GM12878 (cell line): ENCODE data around the gene CEP131. TPM values are rescaled to one million over a fixed set of nuclear protein-coding genes. Genes with fewer than 3 reads are reported as not detected.

Experiments
- ATAC-seq: fragments of 200-7000 bp; cut with Tn5 transposase; 3 replicates; pipeline ENCODE4 v1.9.1; 2020; ENCODE audit warnings: mild to moderate bottlenecking, moderate library complexity
- BruUV-seq: library from RNA; stranded (reverse); fragments of 400-500 nt; replicated peaks from 2 replicates; lab custom pipeline; 2021; lab: Mats Ljungman, UMichigan
- CTCF ChIA-PET: fragments of 300-600 bp; sonication (Branson Sonifier 250); formaldehyde crosslinking; extraction: SDS; loops from one replicate; lab custom pipeline; 2021; ENCODE audit warnings: inconsistent platforms; lab: Yijun Ruan, JAX
- POLR2A ChIA-PET: fragments of 350-600 bp; formaldehyde crosslinking; extraction: SDS; loops from one replicate; lab custom pipeline; 2021; ENCODE audit warnings: inconsistent platforms; lab: Charles Lee
- RAD21 ChIA-PET: fragments of 300-600 bp; sonication (Branson Sonifier 250); formaldehyde crosslinking; loops from one replicate; lab custom pipeline; 2023; ENCODE audit warnings: antibody characterized with exemption; ENCODE audit not compliant: unreplicated experiment; lab: Charles Lee
- SMC1A ChIA-PET: fragments of 300-600 bp; sonication (Branson Sonifier 250); formaldehyde crosslinking; loops from one replicate; lab custom pipeline; 2023; ENCODE audit not compliant: unreplicated experiment, uncharacterized antibody; lab: Charles Lee
- DNase-seq: peaks from one replicate; pipeline ENCODE4 v3.0.0-alpha.2; 2011; ENCODE audit warnings: low read depth, low spot score
- FAIRE-seq: peaks from 3 replicates; lab custom pipeline; 2011; peaks lifted over from hg19 to GRCh38; lab: Jason Lieb, UNC
- H2AFZ ChIP-seq: 2 replicates; pipeline ENCODE4 v1.6.0; 2011; ENCODE audit warnings: low read depth, low read length, control low read depth; ENCODE audit not compliant: control insufficient read depth
- H3K27ac ChIP-seq: 2 replicates; pipeline ENCODE4 v1.5.1; 2011; ENCODE audit warnings: control low read depth; ENCODE audit not compliant: control insufficient read depth, insufficient read depth
- H3K27me3 ChIP-seq, 2 experiments: replicated peaks in 1 of 2; 2 replicates each; pipeline versions ENCODE4 v1.6.0 to v1.6.1; 2011; ENCODE audit warnings: low read length in 1 of 2; ENCODE audit not compliant: control insufficient read depth in 2 of 2, insufficient read depth in 2 of 2
- H3K36me3 ChIP-seq, 2 experiments: 2 replicates each; pipeline ENCODE4 v1.5.1; 2011; ENCODE audit warnings: low read length in 1 of 2; ENCODE audit not compliant: control insufficient read depth in 2 of 2, insufficient read depth in 2 of 2
- H3K4me1 ChIP-seq: 2 replicates; pipeline ENCODE4 v1.6.1; 2011; ENCODE audit warnings: mild to moderate bottlenecking, low read length, moderate library complexity, mixed read lengths; ENCODE audit not compliant: control insufficient read depth, insufficient read depth
- H3K4me2 ChIP-seq: 2 replicates; pipeline ENCODE4 v1.6.0; 2011; ENCODE audit warnings: control low read depth; ENCODE audit not compliant: control insufficient read depth, insufficient read depth
- H3K4me3 ChIP-seq: fragments of 200-600 bp; sonication (generic); 2 replicates; pipeline ENCODE4 v1.5.1; 2016
- H3K79me2 ChIP-seq: 2 replicates; pipeline ENCODE4 v1.6.0; 2011; ENCODE audit warnings: low read length; ENCODE audit not compliant: control insufficient read depth, insufficient read depth
- H3K9ac ChIP-seq: 2 replicates; pipeline ENCODE4 v1.8.0; 2011; ENCODE audit warnings: low read length, control low read depth, mixed read lengths; ENCODE audit not compliant: control insufficient read depth, insufficient read depth
- H3K9me3 ChIP-seq: replicated peaks from 3 replicates; pipeline ENCODE4 v1.5.1; 2011; ENCODE audit warnings: mild to moderate bottlenecking, low read length; ENCODE audit not compliant: control insufficient read depth, insufficient read depth
- H4K20me1 ChIP-seq: 2 replicates; pipeline ENCODE4 v1.6.0; 2011; ENCODE audit not compliant: control insufficient read depth, insufficient read depth
- CBX3 ChIP-seq: fragments of 200-600 bp; sonication (generic); IDR thresholded peaks from 2 replicates; pipeline ENCODE4 v1.6.1; 2016; ENCODE audit warnings: low read depth, borderline replicate concordance
- EED ChIP-seq: sonication (generic); IDR thresholded peaks from 2 replicates; pipeline ENCODE4 v1.6.1; 2016; ENCODE audit warnings: antibody characterized with exemption, low read depth
- EGR1 ChIP-seq, 2 experiments: IDR thresholded peaks; 1 replicate in 1 of 2; 2 replicates in 1 of 2; pipeline ENCODE4 v1.6.1; 2011 to 2012; ENCODE audit warnings: low read depth in 2 of 2, low read length in 2 of 2, borderline replicate concordance in 1 of 2, mild to moderate bottlenecking in 1 of 2, moderate library complexity in 1 of 2
- JUNB ChIP-seq: IDR thresholded peaks from 2 replicates; pipeline ENCODE4 v1.6.1; 2016; ENCODE audit warnings: antibody characterized with exemption, mild to moderate bottlenecking
- MTA2 ChIP-seq: fragments of 450-650 bp; IDR thresholded peaks from 2 replicates; pipeline ENCODE4 v1.6.1; 2016; ENCODE audit warnings: low read depth, mild to moderate bottlenecking, moderate library complexity
- MYC ChIP-seq: IDR thresholded peaks from 2 replicates; pipeline ENCODE4 v1.6.1; 2011; ENCODE audit warnings: mild to moderate bottlenecking, low read length, moderate library complexity, inconsistent platforms; ENCODE audit not compliant: insufficient read depth, insufficient replicate concordance, insufficient read length, severe bottlenecking
- PAX5 ChIP-seq: IDR thresholded peaks from 2 replicates; pipeline ENCODE4 v1.6.1; 2011; ENCODE audit warnings: low read depth, low read length, borderline replicate concordance
- RBBP5 ChIP-seq: fragments of 200-600 bp; sonication (generic); conservative IDR thresholded peaks from 2 replicates; pipeline ENCODE4 v1.6.1; 2016
- SMAD5 ChIP-seq: IDR thresholded peaks from 2 replicates; pipeline ENCODE4 v1.6.1; 2016; ENCODE audit warnings: antibody characterized with exemption, low read depth
- SRF ChIP-seq, 2 experiments: IDR thresholded peaks; 2 replicates each; pipeline ENCODE4 v1.6.1; 2011; ENCODE audit warnings: low read depth in 2 of 2, low read length in 2 of 2, mild to moderate bottlenecking in 1 of 2, moderate library complexity in 1 of 2
- ZNF207 ChIP-seq: fragments of 450-650 bp; IDR thresholded peaks from 2 replicates; pipeline ENCODE4 v1.6.1; 2014; ENCODE audit warnings: antibody characterized with exemption, mild to moderate bottlenecking, borderline replicate concordance
- ZNF274 ChIP-seq: IDR thresholded peaks from one replicate; pipeline ENCODE4 v1.8.0; 2011; ENCODE audit not compliant: insufficient read length, insufficient read depth
- WGBS: methylation state at CpG from one replicate; pipeline ENCODE4 v1.1.6; 2016; ENCODE audit warnings: low lambda C conversion rate; ENCODE audit not compliant: insufficient replicate concordance, insufficient coverage; ENCODE audit errors: missing lambda C conversion rate; 5-methylcytosine and 5-hydroxymethylcytosine counted together
- in situ Hi-C: fragments of 300-500 bp; cut with MboI; formaldehyde crosslinking; loops from 9 replicates; pipeline ENCODE4 v1.14.3; 2018; ENCODE audit warnings: mixed read lengths
- intact Hi-C: fragments of 100-400 bp; cut with micrococcal nuclease; formaldehyde crosslinking; loops from one replicate; pipeline ENCODE4 v1.14.2; 2022; ENCODE audit not compliant: unreplicated experiment
- polyA plus RNA-seq, 11 experiments: library from polyadenylated mRNA; depleted of rRNA in 4 of 11; unstranded in 6 of 11; stranded (reverse) in 5 of 11; fragments of >200 nt; fragmentation: Nextera tagmentation in 4 of 11; fragmentation: Illumina TruSeq in 1 of 11; extraction: Ambion mirVana in 4 of 11; extraction: Trizol in 1 of 11; gene quantifications; 1 replicate in 1 of 11; 2 replicates in 10 of 11; pipeline versions ENCODE4 v1.2.1 to v1.2.3, GENCODE V29; 2011 to 2016; ENCODE audit warnings: inconsistent platforms in 2 of 11, missing spikeins in 2 of 11, low read depth in 1 of 11
- total RNA-seq, 4 experiments: library from RNA; depleted of rRNA in 3 of 4; stranded (reverse); fragments of >200 nt in 3 of 4; fragmentation: Illumina TruSeq in 1 of 4; extraction: Trizol in 1 of 4; gene quantifications; 2 replicates each; pipeline versions ENCODE4 v1.2.1 to v1.2.3, GENCODE V29; 2013 to 2021
- TF ChIP-seq, protein P1 (sequence below): IDR thresholded peaks from 2 replicates; pipeline ENCODE4 v1.6.1; 2011; ENCODE audit warnings: mild to moderate bottlenecking, low read depth, low read length, moderate library complexity; ENCODE audit not compliant: insufficient replicate concordance
- TF ChIP-seq, protein P2 (sequence below): fragments of 450-650 bp; IDR thresholded peaks from 2 replicates; pipeline ENCODE4 v1.6.1; 2018; ENCODE audit warnings: borderline replicate concordance, mild to moderate bottlenecking; ENCODE audit not compliant: partially characterized antibody
- TF ChIP-seq, protein P3 (sequence below): IDR thresholded peaks from 2 replicates; pipeline ENCODE4 v1.6.1; 2011; ENCODE audit warnings: borderline replicate concordance, low read depth, mild to moderate bottlenecking, moderate library complexity, low read length; ENCODE audit not compliant: insufficient read depth, poor library complexity, severe bottlenecking

Gene CEP131
- total and polyA plus RNA-seq, 10 of the 15 experiments (the other 5 are each of a cell fraction or from before 2014, with no cell fraction given): 0.05 to 17.3 (median 6.7) TPM

DNA sequence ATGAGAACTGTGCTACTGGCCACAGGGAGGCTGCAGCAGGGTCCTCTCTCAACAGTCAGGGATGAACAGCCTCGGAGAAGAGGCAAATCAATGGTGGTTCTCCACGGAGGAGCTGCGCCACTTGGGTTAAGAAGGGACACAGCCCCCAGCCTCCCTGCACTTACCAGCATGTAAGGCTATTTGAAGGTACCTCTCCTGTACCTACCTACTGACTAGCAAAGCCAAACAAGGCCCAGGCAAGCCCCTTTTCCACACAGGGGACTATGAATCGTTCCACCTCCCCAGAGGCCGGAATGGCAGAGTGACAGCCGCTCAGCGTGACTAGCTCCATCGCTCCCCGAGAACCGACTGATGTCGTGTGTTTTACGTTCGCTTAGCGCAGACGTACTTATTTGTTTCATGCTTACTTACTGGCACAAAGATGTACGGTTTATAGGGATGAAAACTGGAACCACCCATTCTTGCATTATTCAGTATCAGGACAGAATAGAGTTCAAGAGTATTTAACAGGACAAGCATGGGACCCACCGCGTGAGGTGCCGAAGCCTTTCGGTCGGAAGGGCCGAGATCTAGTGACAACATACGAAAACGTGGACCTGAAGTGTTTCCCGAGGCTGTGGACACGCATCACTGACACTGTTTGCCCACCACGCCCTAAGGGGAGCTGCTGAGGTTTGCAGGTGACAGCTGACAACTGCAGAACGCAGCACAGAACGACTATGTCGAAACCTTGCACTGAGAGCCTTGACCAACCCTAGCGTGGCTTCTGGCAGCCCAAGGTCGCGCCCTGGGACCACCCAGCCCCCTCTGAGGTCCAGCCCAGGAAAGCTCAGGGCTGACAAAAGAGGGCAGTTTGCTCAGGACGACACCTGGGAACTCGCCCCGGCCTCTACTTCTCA lies 15.1 kb upstream of the CEP131 start:
- no peaks in the 10 kb centered on the region for H4K20me1 ChIP-seq
- DNase-seq (no peak), FAIRE-seq (no peak), ATAC-seq (no peak)
- BruUV-seq: TSS peak; percentile 78
- ChIA-PET SMC1A (interaction anchor here (1.2 to 2.2 kb wide), 2 partner anchors 8 to 95 kb away, joined by 3 to 7 read pairs; no protein-coding TSS in a partner anchor), POLR2A (interaction anchor here (1.4 to 1.8 kb wide), 2 partner anchors 9 to 15 kb away, joined by 7 to 18 read pairs; partner anchors contain the start of gene CEP131), RAD21 (interaction anchor here (0.7 to 1.5 kb wide), 2 partner anchors 11 to 247 kb away, joined by 3 to 7 read pairs; no protein-coding TSS in a partner anchor), CTCF (interaction anchor here (1.1 to 3.1 kb wide), 4 partner anchors 8 to 95 kb away, joined by 3 to 17 read pairs (median 4); partner anchors contain the start of gene CEP131)
- H3K9me3 ChIP-seq: no peaks in the 10 kb centered on the region
- H3K4me3 ChIP-seq: peak overlapping the region; percentile 82
- H2AFZ ChIP-seq: no peak overlapping the region; the same call in 1 of the 2 replicates
- in situ Hi-C loops: loop anchor here (25.0 kb wide), 1 partner anchor 226 kb away; no protein-coding TSS in a partner anchor
- peaks cover 12% of the 10 kb centered on the region for H3K4me1 ChIP-seq
- intact Hi-C loops: no loop called here
- peaks cover 0 to 2% of the 10 kb centered on the region in 2 experiments; a peak in 2 of 4 replicates for H3K36me3 ChIP-seq
- peaks cover 39% of the 10 kb centered on the region for H3K79me2 ChIP-seq
- peak overlapping the region; percentile 35 for H3K27ac ChIP-seq
- peak overlapping the region; percentile 94 for H3K4me2 ChIP-seq
- 42% methylated on average over 36 of the region's 36 CpGs for WGBS
- TF ChIP-seq PAX5: peak; percentile 55; the same call in 1 of the 2 replicates
- TF ChIP-seq, protein P1, sequence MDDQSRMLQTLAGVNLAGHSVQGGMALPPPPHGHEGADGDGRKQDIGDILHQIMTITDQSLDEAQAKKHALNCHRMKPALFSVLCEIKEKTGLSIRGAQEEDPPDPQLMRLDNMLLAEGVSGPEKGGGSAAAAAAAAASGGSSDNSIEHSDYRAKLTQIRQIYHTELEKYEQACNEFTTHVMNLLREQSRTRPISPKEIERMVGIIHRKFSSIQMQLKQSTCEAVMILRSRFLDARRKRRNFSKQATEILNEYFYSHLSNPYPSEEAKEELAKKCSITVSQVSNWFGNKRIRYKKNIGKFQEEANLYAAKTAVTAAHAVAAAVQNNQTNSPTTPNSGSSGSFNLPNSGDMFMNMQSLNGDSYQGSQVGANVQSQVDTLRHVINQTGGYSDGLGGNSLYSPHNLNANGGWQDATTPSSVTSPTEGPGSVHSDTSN: peak; percentile 68
- no peak for TF ChIP-seq MYC
- TF ChIP-seq RBBP5: no peak
- no peak for TF ChIP-seq SMAD5
- TF ChIP-seq, protein P2, sequence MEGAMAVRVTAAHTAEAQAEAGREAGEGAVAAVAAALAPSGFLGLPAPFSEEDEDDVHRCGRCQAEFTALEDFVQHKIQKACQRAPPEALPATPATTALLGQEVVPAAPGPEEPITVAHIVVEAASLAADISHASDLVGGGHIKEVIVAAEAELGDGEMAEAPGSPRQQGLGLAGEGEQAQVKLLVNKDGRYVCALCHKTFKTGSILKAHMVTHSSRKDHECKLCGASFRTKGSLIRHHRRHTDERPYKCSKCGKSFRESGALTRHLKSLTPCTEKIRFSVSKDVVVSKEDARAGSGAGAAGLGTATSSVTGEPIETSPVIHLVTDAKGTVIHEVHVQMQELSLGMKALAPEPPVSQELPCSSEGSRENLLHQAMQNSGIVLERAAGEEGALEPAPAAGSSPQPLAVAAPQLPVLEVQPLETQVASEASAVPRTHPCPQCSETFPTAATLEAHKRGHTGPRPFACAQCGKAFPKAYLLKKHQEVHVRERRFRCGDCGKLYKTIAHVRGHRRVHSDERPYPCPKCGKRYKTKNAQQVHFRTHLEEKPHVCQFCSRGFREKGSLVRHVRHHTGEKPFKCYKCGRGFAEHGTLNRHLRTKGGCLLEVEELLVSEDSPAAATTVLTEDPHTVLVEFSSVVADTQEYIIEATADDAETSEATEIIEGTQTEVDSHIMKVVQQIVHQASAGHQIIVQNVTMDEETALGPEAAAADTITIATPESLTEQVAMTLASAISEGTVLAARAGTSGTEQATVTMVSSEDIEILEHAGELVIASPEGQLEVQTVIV: no peak
- TF ChIP-seq CBX3: no peak
- no peak for TF ChIP-seq MTA2
- no peak for TF ChIP-seq SRF (IDR thresholded peaks at IDR 0.05; ENCODE audit: low read depth in 2 of 2, low read length in 2 of 2)
- no peak for TF ChIP-seq EED
- TF ChIP-seq, protein P3, sequence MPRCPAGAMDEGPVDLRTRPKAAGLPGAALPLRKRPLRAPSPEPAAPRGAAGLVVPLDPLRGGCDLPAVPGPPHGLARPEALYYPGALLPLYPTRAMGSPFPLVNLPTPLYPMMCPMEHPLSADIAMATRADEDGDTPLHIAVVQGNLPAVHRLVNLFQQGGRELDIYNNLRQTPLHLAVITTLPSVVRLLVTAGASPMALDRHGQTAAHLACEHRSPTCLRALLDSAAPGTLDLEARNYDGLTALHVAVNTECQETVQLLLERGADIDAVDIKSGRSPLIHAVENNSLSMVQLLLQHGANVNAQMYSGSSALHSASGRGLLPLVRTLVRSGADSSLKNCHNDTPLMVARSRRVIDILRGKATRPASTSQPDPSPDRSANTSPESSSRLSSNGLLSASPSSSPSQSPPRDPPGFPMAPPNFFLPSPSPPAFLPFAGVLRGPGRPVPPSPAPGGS: peak; percentile 79
- TF ChIP-seq ZNF274: no peak
- TF ChIP-seq EGR1 (IDR thresholded peaks at IDR 0.05; ENCODE audit: borderline replicate concordance in 1 of 2, low read depth in 2 of 2, low read length in 2 of 2): no peak
- no peak for TF ChIP-seq JUNB
- no peak for TF ChIP-seq ZNF207
- no peaks in the 10 kb centered on the region for H3K27me3 ChIP-seq
- H3K9ac ChIP-seq: peak overlapping the region; percentile 79
